Activated CD8-positive, alpha-beta memory T cell treated with anti-CD3 and anti-CD28 coated beads for 36 hours (primary cell): ENCODE data around the gene TCIRG1. TPM values are rescaled to one million over a fixed set of nuclear protein-coding genes. Genes with fewer than 3 reads are reported as not detected.

Experiments
- CTCF ChIA-PET: fragments of 350-600 bp; sonication (Branson Sonifier 250); formaldehyde crosslinking; loops from one replicate; lab custom pipeline; 2021; ENCODE audit warnings: antibody characterized with exemption; lab: Charles Lee
- POLR2A ChIA-PET: fragments of 350-600 bp; sonication (Branson Sonifier 250); formaldehyde crosslinking; loops from one replicate; lab custom pipeline; 2021; ENCODE audit warnings: antibody characterized with exemption; lab: Charles Lee
- total RNA-seq, 2 experiments: library from RNA; stranded (reverse); gene quantifications; one replicate each; pipeline ENCODE4 v1.2.3, GENCODE V29; 2021

Gene TCIRG1
- total RNA-seq, 2 experiments from 2014 or later = 129 to 130 TPM

- ChIA-PET POLR2A (no interaction called here), CTCF (no interaction called here)
These were observed 4.2 kb downstream of the TCIRG1 start for GRCh38 chr11:68043029-68043348.

- ChIA-PET CTCF (no interaction called here), POLR2A (no interaction called here)
These were observed 4.7 kb downstream of the TCIRG1 start for GRCh38 chr11:68043349-68044144.

- POLR2A ChIA-PET = no interaction called here
- CTCF ChIA-PET = no interaction called here
These were observed 5.5 kb downstream of the TCIRG1 start for GRCh38 chr11:68044145-68044813.

- CTCF ChIA-PET = no interaction called here
- POLR2A ChIA-PET = no interaction called here
These were observed 6.1 kb downstream of the TCIRG1 start for GRCh38 chr11:68044898-68045351.

- POLR2A ChIA-PET = no interaction called here
- CTCF ChIA-PET = no interaction called here
These were observed 8.8 kb downstream of the TCIRG1 start for GRCh38 chr11:68047437-68048290.

GRCh38 chr11:68048681-68049508 is 10.1 kb downstream of the TCIRG1 start:
- ChIA-PET POLR2A (no interaction called here), CTCF (no interaction called here)

- POLR2A ChIA-PET = no interaction called here
These were observed 10.9 kb downstream of the TCIRG1 start for GRCh38 chr11:68049509-68050370.

GRCh38 chr11:68050371-68050841 is 11.6 kb downstream of the TCIRG1 start:
- ChIA-PET CTCF (no interaction called here), POLR2A (interaction anchor here (0.6 kb wide), 1 partner anchor 8 kb away, joined by 3 read pairs; no protein-coding TSS in a partner anchor)

More at GRCh38 chr11:68049509-68050370, 10.9 kb downstream of the TCIRG1 start:
- CTCF ChIA-PET = no interaction called here

- ChIA-PET POLR2A (no interaction called here), CTCF (no interaction called here)
These were observed 12.6 kb downstream of the TCIRG1 start for GRCh38 chr11:68051191-68052136.

- CTCF ChIA-PET = no interaction called here
These were observed 13.5 kb downstream of the TCIRG1 start for GRCh38 chr11:68052137-68052873.

GRCh38 chr11:68053117-68053516 is 14.3 kb downstream of the TCIRG1 start:
- ChIA-PET CTCF (no interaction called here), POLR2A (interaction anchor here (0.5 to 1.2 kb wide), 2 partner anchors 15 to 175 kb away, joined by 3 to 5 read pairs; partner anchors contain the start of gene TCIRG1)

More at GRCh38 chr11:68052137-68052873, 13.5 kb downstream of the TCIRG1 start:
- POLR2A ChIA-PET = interaction anchor here (0.5 to 1.2 kb wide), 2 partner anchors 14 to 176 kb away, joined by 3 to 5 read pairs; partner anchors contain the start of gene TCIRG1

GRCh38 chr11:68053981-68054812 is 15.4 kb downstream of the TCIRG1 start:
- ChIA-PET POLR2A (interaction anchor here (0.6 kb wide), 1 partner anchor 58 kb away, joined by 4 read pairs; no protein-coding TSS in a partner anchor), CTCF (no interaction called here)

GRCh38 chr11:68056317-68057285 is 17.8 kb downstream of the TCIRG1 start:
- ChIA-PET POLR2A (no interaction called here), CTCF (no interaction called here)

- ChIA-PET POLR2A (no interaction called here), CTCF (no interaction called here)
These were observed 19.0 kb downstream of the TCIRG1 start for GRCh38 chr11:68057807-68058206.
